GM18517 (cell line): Measurements from ENCODE around the gene NUAK1.
"Not testable (repeated sequence)": the region's sequence is repeated elsewhere in the genome, so short reads cannot be mapped to it uniquely, and the experiment has no call there.

ENCODE experiments used
- ATAC-seq: cut with Tn5 transposase; IDR thresholded peaks from one replicate; pipeline ENCODE4 v1.9.1; 2021; ENCODE audit warnings: mild to moderate bottlenecking, moderate library complexity; ENCODE audit not compliant: unreplicated experiment

NUAK1 gene

GRCh38 chr12:106039242-106039641 lies 99.5 kb downstream of the NUAK1 start:
- no peak for ATAC-seq

GRCh38 chr12:106037524-106038298 lies 101.0 kb downstream of the NUAK1 start:
- ATAC-seq, result no peak

GRCh38 chr12:106035421-106035820 lies 103.3 kb downstream of the NUAK1 start:
- no peak for ATAC-seq

- ATAC-seq, result no peak
Measured at GRCh38 chr12:106034316-106034715, 104.4 kb downstream of the NUAK1 start.

GRCh38 chr12:106033161-106033675 lies 105.5 kb downstream of the NUAK1 start:
- ATAC-seq, result no peak

- no peak for ATAC-seq
Measured at GRCh38 chr12:106032623-106032925, 106.2 kb downstream of the NUAK1 start.

GRCh38 chr12:106031761-106032622 lies 106.8 kb downstream of the NUAK1 start:
- no peak for ATAC-seq

- no peak for ATAC-seq
Measured at GRCh38 chr12:106030210-106031071, 108.3 kb downstream of the NUAK1 start.

- ATAC-seq, result no peak
Measured at GRCh38 chr12:106029532-106029931, 109.2 kb downstream of the NUAK1 start.

- ATAC-seq, result no peak
Measured at GRCh38 chr12:106027911-106028310, 110.8 kb downstream of the NUAK1 start.

GRCh38 chr12:106027286-106027685 lies 111.5 kb downstream of the NUAK1 start:
- no peak for ATAC-seq

- no peak for ATAC-seq
Measured at GRCh38 chr12:106025129-106025528, 113.6 kb downstream of the NUAK1 start.

GRCh38 chr12:106023039-106023438 lies 115.7 kb downstream of the NUAK1 start:
- no peak for ATAC-seq

GRCh38 chr12:106022568-106023012 lies 116.2 kb downstream of the NUAK1 start:
- no peak for ATAC-seq

- ATAC-seq, result no peak
Measured at GRCh38 chr12:106021516-106021915, 117.2 kb downstream of the NUAK1 start.

GRCh38 chr12:106020736-106021135 lies 118.0 kb downstream of the NUAK1 start:
- ATAC-seq, result no peak

GRCh38 chr12:106019144-106019543 lies 119.6 kb downstream of the NUAK1 start:
- ATAC-seq, result no peak

- ATAC-seq, result no peak
Measured at GRCh38 chr12:106018286-106018685, 120.5 kb downstream of the NUAK1 start.

- not testable (repeated sequence) for ATAC-seq
Measured at GRCh38 chr12:106016601-106017278, 122.0 kb downstream of the NUAK1 start.

- no peak for ATAC-seq
Measured at GRCh38 chr12:106015646-106016045, 123.1 kb downstream of the NUAK1 start.
